B cell (primary cell): ENCODE results near the gene MATN1. TPM values are rescaled to one million over a fixed set of nuclear protein-coding genes. Genes with fewer than 3 reads are reported as not detected.

Experiments used
- ATAC-seq: fragments of 200-7000 bp; cut with Tn5 transposase; one replicate; pipeline ENCODE4 v1.10.0; 2021; ENCODE audit warnings: low read depth, mild to moderate bottlenecking, moderate number of reproducible peaks, moderate library complexity
- CTCF ChIA-PET: fragments of 350-600 bp; sonication (Branson Sonifier 250); formaldehyde crosslinking; loops from one replicate; lab custom pipeline; 2021; ENCODE audit warnings: antibody characterized with exemption, inconsistent platforms; lab: Charles Lee
- POLR2A ChIA-PET: fragments of 350-600 bp; sonication (Branson Sonifier 250); formaldehyde crosslinking; loops from one replicate; lab custom pipeline; 2021; ENCODE audit warnings: antibody characterized with exemption; lab: Charles Lee
- DNase-seq: peaks from one replicate; pipeline ENCODE4 v3.0.0; 2013
- H2AFZ ChIP-seq: 2 replicates; pipeline ENCODE4 v1.6.1; 2012; ENCODE audit warnings: mild to moderate bottlenecking, low read depth, low read length; ENCODE audit not compliant: insufficient read depth, poor library complexity, severe bottlenecking
- H3K27ac ChIP-seq, 2 donors: 1 replicate in 1 of 2; 2 replicates in 1 of 2; pipeline ENCODE4 v1.5.1; 2012 to 2013; ENCODE audit warnings: low read length in 2 of 2, mild to moderate bottlenecking in 2 of 2, moderate library complexity in 1 of 2
- H3K27me3 ChIP-seq, 4 experiments: fragments of 200-600 bp in 1 of 4; sonication (generic) in 1 of 4; replicated peaks in 1 of 4; 1 replicate in 2 of 4; 2 replicates in 2 of 4; pipeline versions ENCODE4 v1.6.1 to v1.7.0; 2013 to 2016; ENCODE audit warnings: low read length in 3 of 4, mild to moderate bottlenecking in 2 of 4, mixed read lengths in 1 of 4, moderate library complexity in 1 of 4; ENCODE audit not compliant: insufficient read depth in 4 of 4, control insufficient read depth in 3 of 4; ENCODE audit errors: control extremely low read depth in 1 of 4
- H3K36me3 ChIP-seq, 2 experiments: replicated peaks in 1 of 2; 1 replicate in 1 of 2; 2 replicates in 1 of 2; pipeline versions ENCODE4 v1.6.1 to v1.7.1; 2013; ENCODE audit warnings: low read length in 1 of 2; ENCODE audit not compliant: insufficient read depth in 2 of 2, control insufficient read depth in 1 of 2; ENCODE audit errors: control extremely low read depth in 1 of 2, extremely low read depth in 1 of 2
- H3K4me1 ChIP-seq, 2 donors: fragments of 200-600 bp in 1 of 2; sonication (generic) in 1 of 2; 1 replicate in 1 of 2; 2 replicates in 1 of 2; pipeline versions ENCODE4 v1.5.1 to v1.6.1; 2013 to 2017; ENCODE audit warnings: low read length in 2 of 2; ENCODE audit not compliant: control insufficient read depth in 2 of 2, insufficient read depth in 2 of 2
- H3K4me2 ChIP-seq: replicated peaks from 2 replicates; pipeline ENCODE3; 2012; ENCODE audit warnings: mild to moderate bottlenecking, low read depth, low read length; ENCODE audit not compliant: poor library complexity, severe bottlenecking
- H3K4me3 ChIP-seq, 5 experiments: fragments of 200-600 bp in 1 of 5; sonication (generic) in 1 of 5; 1 replicate in 3 of 5; 2 replicates in 2 of 5; pipeline versions ENCODE4 v1.5.1 to v1.7.0; 2011 to 2016; ENCODE audit warnings: low read length in 4 of 5, mild to moderate bottlenecking in 4 of 5, low read depth in 2 of 5, control low read depth in 1 of 5, moderate library complexity in 1 of 5; ENCODE audit not compliant: insufficient read depth in 1 of 5; ENCODE audit errors: control extremely low read depth in 1 of 5, extremely low read depth in 1 of 5
- H3K79me2 ChIP-seq: fragments of 200-600 bp; sonication (generic); one replicate; pipeline ENCODE4 v1.6.0; 2016; ENCODE audit warnings: low read length; ENCODE audit not compliant: control insufficient read depth, insufficient read depth
- H3K9ac ChIP-seq: fragments of 200-600 bp; sonication (generic); 2 replicates; pipeline ENCODE4 v1.6.1; 2017; ENCODE audit warnings: mild to moderate bottlenecking, low read length, moderate library complexity
- H3K9me3 ChIP-seq, 3 donors: one replicate each; pipeline versions ENCODE4 v1.6.1 to v1.7.1; 2013; ENCODE audit warnings: low read length in 2 of 3; ENCODE audit not compliant: control insufficient read depth in 2 of 3, insufficient read depth in 1 of 3; ENCODE audit errors: control extremely low read depth in 1 of 3
- H4K20me1 ChIP-seq: 2 replicates; pipeline ENCODE4 v1.6.0; 2012; ENCODE audit warnings: mild to moderate bottlenecking, low read length; ENCODE audit not compliant: insufficient read depth, control insufficient read depth, poor library complexity, severe bottlenecking
- H3K27ac Mint-ChIP-seq: one replicate; pipeline ENCODE4 v1.8.0; 2021; ENCODE audit warnings: mixed read lengths
- H3K27me3 Mint-ChIP-seq: one replicate; pipeline ENCODE4 v1.8.0; 2021; ENCODE audit warnings: mixed read lengths
- H3K4me1 Mint-ChIP-seq: one replicate; pipeline ENCODE4 v1.8.0; 2021; ENCODE audit warnings: mixed read lengths
- H3K4me3 Mint-ChIP-seq: one replicate; pipeline ENCODE4 v1.8.0; 2021; ENCODE audit warnings: mixed read lengths
- H3K9me3 Mint-ChIP-seq: one replicate; pipeline ENCODE4 v1.8.0; 2022; ENCODE audit warnings: mixed read lengths; ENCODE audit not compliant: insufficient read depth
- CTCF ChIP-seq: fragments of 200-600 bp; IDR thresholded peaks from one replicate; pipeline ENCODE4 v1.8.0; 2022; ENCODE audit warnings: antibody characterized with exemption, mild to moderate bottlenecking
- EZH2 ChIP-seq: IDR thresholded peaks from 2 replicates; pipeline ENCODE4 v1.6.1; 2012; ENCODE audit warnings: borderline replicate concordance, low read depth, mild to moderate bottlenecking, moderate library complexity, low read length; ENCODE audit not compliant: insufficient read depth, poor library complexity, severe bottlenecking
- WGBS: methylation state at CpG from one replicate; pipeline ENCODE4 v1.1.5; 2013; ENCODE audit warnings: missing lambda C conversion rate; ENCODE audit not compliant: insufficient coverage; 5-methylcytosine and 5-hydroxymethylcytosine counted together
- intact Hi-C: fragments of 100-400 bp; cut with micrococcal nuclease; formaldehyde crosslinking; loops from one replicate; pipeline ENCODE4 v1.10.0; 2022
- polyA plus RNA-seq: library from polyadenylated mRNA; depleted of rRNA; stranded (reverse); fragments of >200 nt; gene quantifications from 2 replicates; pipeline ENCODE4 v1.2.3, GENCODE V29; 2012
- total RNA-seq, 2 donors: library from RNA; stranded (reverse); fragments of 120-200 nt in 1 of 2; gene quantifications; 1 replicate in 1 of 2; 2 replicates in 1 of 2; pipeline versions ENCODE4 v1.2.3 to v1.2.4, GENCODE V29; 2013 to 2022

Gene MATN1
- total and polyA plus RNA-seq, 2 donors (not counting 1 experiment from before 2014, with no cell fraction given): 2.5 to 3.2 TPM

DNA sequence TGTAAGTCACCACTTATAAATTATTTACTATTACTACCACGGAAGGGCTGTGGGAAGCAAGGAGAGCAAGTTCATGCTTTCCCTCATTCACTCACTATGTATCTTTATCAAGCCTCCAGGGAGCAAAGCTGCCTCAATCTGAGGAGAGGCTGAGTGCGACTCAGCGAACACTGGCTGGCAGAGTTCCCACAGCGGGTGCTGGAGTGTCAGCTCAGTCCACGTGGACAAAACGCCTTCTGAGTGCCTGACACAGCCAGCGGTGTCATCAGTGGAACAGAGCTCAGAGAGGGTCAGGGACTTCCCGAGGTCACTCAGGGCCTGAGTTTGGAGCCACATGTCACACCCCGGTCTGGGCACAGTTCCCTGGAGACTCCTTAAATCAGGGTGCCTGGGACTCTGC, 16.9 kb downstream of the MATN1 start:
- Histone ChIP-seq H3K27ac (no peak overlapping the region), H2AFZ (no peak overlapping the region), H3K4me2 (no peak overlapping the region), H3K9ac (no peak overlapping the region), H3K9me3 (no peaks in the 10 kb centered on the region), H3K79me2 (no peaks in the 10 kb centered on the region), H3K4me3 (no peak overlapping the region), H3K4me1 (peaks cover 0 to 6% of the 10 kb centered on the region in 2 donors), H3K27me3 (peaks cover 0 to 23% (median 3%) of the 10 kb centered on the region in 4 experiments), H4K20me1 (no peaks in the 10 kb centered on the region), H3K36me3 (no peaks in the 10 kb centered on the region)
- H3K27ac Mint-ChIP-seq: no peak overlapping the region
- ATAC-seq (no peak), DNase-seq (no peak)
- H3K4me3 Mint-ChIP-seq: no peak overlapping the region
- 47% methylated on average over 8 of the region's 9 CpGs for WGBS
- ChIA-PET CTCF (interaction anchor here (2.0 kb wide), 1 partner anchor 1470 kb away, joined by 7 read pairs; the partner anchor contains the start of gene PTPRU), POLR2A (no interaction called here)
- intact Hi-C loops: no loop called here
- peaks cover 4% of the 10 kb centered on the region for H3K4me1 Mint-ChIP-seq
- TF ChIP-seq EZH2: no peak
- no peak for TF ChIP-seq CTCF
- no peaks in the 10 kb centered on the region for H3K9me3 Mint-ChIP-seq
- H3K27me3 Mint-ChIP-seq: peaks cover 27% of the 10 kb centered on the region

GRCh38 chr1:30705698-30706097, 17.7 kb downstream of the MATN1 start:
- no peak overlapping the region for H3K27ac ChIP-seq
- no peak overlapping the region for H3K9ac ChIP-seq
- no peak overlapping the region for H3K4me2 ChIP-seq
- Mint-ChIP-seq H3K4me3 (no peak overlapping the region), H3K9me3 (no peaks in the 10 kb centered on the region), H3K27ac (no peak overlapping the region), H3K4me1 (peaks cover 4% of the 10 kb centered on the region), H3K27me3 (peaks cover 27% of the 10 kb centered on the region)
- no peak overlapping the region for H2AFZ ChIP-seq
- no peaks in the 10 kb centered on the region for H3K9me3 ChIP-seq
- DNase-seq (no peak), ATAC-seq (no peak)
- ChIA-PET POLR2A (no interaction called here), CTCF (no interaction called here)
- 80% methylated on average over 3 of the region's 4 CpGs for WGBS
- peaks cover 0 to 23% (median 3%) of the 10 kb centered on the region in 4 experiments for H3K27me3 ChIP-seq
- H3K4me1 ChIP-seq: peaks cover 0 to 6% of the 10 kb centered on the region in 2 donors
- H4K20me1 ChIP-seq: no peaks in the 10 kb centered on the region
- TF ChIP-seq CTCF (no peak), EZH2 (no peak)
- H3K79me2 ChIP-seq: no peaks in the 10 kb centered on the region
- no peak overlapping the region for H3K4me3 ChIP-seq
- H3K36me3 ChIP-seq: no peaks in the 10 kb centered on the region
- intact Hi-C loops: no loop called here
